Measurements from ENCODE around the gene MGAT5. TPM values are rescaled to one million over a fixed set of nuclear protein-coding genes. Genes with fewer than 3 reads are reported as not detected.

Gene MGAT5
- total RNA-seq, 6 experiments from 2014 or later: 4.5 to 16.0 (median 10.0) TPM

DNA sequence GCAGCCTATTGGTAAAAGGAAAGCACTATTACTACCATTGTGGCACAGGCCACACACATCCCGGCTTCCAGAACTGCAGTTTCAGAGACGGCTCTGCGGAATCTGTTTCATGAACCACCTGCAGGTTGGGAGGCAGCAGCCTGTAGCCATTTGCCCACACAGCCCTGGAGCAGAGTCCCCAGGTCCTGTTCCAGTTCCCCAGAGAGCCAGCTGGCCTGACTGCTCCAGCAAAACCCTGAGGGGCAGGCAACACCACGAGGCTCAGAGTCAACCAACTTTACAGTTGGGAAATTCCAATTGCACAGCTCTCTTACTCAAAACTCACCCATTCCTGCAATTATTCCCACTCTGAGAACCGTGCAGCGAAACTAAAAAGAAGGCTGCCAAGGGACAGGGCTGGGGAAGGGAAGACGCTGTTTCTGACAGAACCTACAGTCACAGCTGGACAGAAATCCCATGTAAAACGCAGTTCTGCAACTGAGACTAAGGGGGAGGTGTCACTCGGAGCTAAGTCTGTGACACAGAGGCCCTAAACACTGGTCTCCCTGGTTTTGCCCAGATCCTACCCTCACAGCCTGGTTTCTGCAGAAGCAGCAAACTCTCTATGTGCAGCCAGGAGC is 245.5 kb downstream of the MGAT5 start:
- H3K27ac ChIP-seq: no peak overlapping the region
- no peaks in the 10 kb centered on the region for H3K36me3 ChIP-seq
- DNase-seq (peak in 1 of 3 donors; percentile 9), ATAC-seq (no peak)
- H3K4me3 ChIP-seq: no peak overlapping the region
- H3K27me3 ChIP-seq: no peaks in the 10 kb centered on the region
- WGBS (ENCODE audit: insufficient coverage, low coverage, low lambda C conversion rate, missing lambda C conversion rate): 85% methylated on average over 6 of the region's 9 CpGs
- TF ChIP-seq, protein P1, sequence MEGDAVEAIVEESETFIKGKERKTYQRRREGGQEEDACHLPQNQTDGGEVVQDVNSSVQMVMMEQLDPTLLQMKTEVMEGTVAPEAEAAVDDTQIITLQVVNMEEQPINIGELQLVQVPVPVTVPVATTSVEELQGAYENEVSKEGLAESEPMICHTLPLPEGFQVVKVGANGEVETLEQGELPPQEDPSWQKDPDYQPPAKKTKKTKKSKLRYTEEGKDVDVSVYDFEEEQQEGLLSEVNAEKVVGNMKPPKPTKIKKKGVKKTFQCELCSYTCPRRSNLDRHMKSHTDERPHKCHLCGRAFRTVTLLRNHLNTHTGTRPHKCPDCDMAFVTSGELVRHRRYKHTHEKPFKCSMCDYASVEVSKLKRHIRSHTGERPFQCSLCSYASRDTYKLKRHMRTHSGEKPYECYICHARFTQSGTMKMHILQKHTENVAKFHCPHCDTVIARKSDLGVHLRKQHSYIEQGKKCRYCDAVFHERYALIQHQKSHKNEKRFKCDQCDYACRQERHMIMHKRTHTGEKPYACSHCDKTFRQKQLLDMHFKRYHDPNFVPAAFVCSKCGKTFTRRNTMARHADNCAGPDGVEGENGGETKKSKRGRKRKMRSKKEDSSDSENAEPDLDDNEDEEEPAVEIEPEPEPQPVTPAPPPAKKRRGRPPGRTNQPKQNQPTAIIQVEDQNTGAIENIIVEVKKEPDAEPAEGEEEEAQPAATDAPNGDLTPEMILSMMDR (IDR thresholded peaks at IDR 0.05): no peak
- TF ChIP-seq POLR2A (IDR thresholded peaks at IDR 0.05): no peak
- intact Hi-C loops (cut with DNase I): no loop called here
- no peaks in the 10 kb centered on the region for H3K9me3 ChIP-seq
- H3K4me1 ChIP-seq: no peaks in the 10 kb centered on the region

DNA sequence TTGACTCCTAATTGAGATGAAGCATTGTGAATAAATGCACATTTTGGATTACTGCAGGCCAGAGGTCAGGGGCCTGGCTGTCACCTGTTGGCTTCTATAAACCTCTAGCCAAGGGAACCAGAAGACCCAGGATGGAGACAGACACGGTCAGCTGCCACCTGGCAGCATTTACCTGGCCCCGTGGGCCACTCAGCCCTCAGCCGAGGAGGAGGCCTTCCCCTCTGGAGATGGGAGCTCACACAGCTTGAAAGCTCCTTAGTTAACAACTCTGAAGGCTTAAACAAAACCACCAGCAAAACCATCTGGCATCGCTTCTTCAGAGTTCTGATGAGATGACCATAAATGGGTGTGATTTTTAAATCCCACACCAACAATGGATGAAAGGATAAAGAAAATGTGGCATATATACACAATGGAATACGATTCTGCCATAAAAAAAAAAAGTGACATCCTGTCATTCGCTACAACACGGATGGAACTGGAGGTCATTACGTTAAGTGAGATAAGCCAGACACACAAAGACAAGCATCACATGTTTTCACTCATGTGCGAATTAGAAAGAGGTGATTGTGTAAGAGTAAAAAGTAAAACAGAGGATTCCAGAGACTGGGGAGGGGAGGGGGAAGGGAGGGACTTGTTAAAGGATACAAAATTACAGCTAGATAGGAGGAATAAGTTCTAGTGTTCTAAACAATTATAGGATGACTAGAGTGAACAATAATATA is 246.5 kb downstream of the MGAT5 start:
- Histone ChIP-seq H3K4me3 (no peak overlapping the region), H3K4me1 (no peaks in the 10 kb centered on the region), H3K27ac (no peak overlapping the region), H3K27me3 (no peaks in the 10 kb centered on the region), H3K9me3 (no peaks in the 10 kb centered on the region), H3K36me3 (no peaks in the 10 kb centered on the region)
- 55% methylated on average over 7 of the region's 9 CpGs for WGBS (ENCODE audit: insufficient coverage, low coverage, low lambda C conversion rate, missing lambda C conversion rate)
- TF ChIP-seq, protein P1 (IDR thresholded peaks at IDR 0.05): no peak
- TF ChIP-seq POLR2A (IDR thresholded peaks at IDR 0.05): no peak
- no peak for ATAC-seq
- DNase-seq: no peak
- intact Hi-C loops (cut with DNase I): no loop called here

DNA sequence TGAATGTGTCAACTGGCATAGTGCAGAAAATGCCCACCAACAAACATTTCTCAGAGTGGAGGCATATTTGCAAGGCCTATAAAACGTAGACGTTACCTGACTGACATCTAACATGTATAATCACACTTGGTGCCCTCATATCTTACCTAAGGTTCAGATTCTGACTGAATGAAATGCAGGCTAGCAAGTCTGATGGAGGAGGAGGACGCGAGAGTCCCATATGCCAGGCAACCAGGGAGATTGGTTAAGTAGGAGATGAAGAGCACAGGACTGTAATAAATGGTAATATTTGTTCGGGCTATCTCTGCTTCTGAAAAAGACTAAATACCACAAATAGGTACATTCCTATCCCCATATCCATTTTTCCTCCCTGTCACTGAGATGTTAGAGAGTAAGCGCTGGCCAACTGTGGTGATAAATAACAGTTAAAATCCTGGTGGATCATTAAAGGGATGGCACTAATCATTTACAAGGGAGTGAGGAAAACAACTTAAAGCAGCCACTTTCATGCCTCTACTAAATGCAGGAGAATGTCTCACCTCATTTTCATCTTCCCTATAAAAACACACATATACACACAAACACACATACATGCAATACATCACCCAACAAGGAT is 247.7 kb downstream of the MGAT5 start:
- ATAC-seq: no peak
- TF ChIP-seq POLR2A (IDR thresholded peaks at IDR 0.05): no peak
- TF ChIP-seq, protein P1 (IDR thresholded peaks at IDR 0.05): no peak
- no peak overlapping the region for H3K27ac ChIP-seq
- DNase-seq: no peak
- intact Hi-C loops (cut with DNase I): no loop called here
- WGBS (ENCODE audit: insufficient coverage, low coverage, low lambda C conversion rate, missing lambda C conversion rate): 59% methylated on average over 6 of the region's 6 CpGs
- H3K36me3 ChIP-seq: no peaks in the 10 kb centered on the region
- H3K9me3 ChIP-seq: no peaks in the 10 kb centered on the region
- no peaks in the 10 kb centered on the region for H3K27me3 ChIP-seq
- no peak overlapping the region for H3K4me3 ChIP-seq
- H3K4me1 ChIP-seq: no peaks in the 10 kb centered on the region

DNA sequence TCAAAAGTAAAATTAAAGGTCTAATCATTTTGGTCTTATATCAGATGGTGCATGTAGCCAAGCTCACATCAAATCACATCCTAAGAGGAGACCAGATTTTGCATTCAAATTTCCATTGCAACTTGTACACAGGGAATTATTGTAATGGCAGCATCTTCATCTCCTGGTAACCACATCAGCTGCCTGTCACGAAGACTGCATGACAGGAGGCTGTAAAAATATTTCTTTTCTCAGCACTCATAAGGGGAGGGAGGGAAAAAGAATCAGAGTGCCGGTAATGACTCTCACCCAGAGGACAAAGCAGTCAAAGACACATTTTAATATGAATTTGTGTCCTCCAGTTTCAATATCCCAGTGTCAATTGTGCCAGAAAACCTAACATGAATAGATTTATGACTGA is 248.2 kb downstream of the MGAT5 start:
- no peak for TF ChIP-seq POLR2A (IDR thresholded peaks at IDR 0.05)
- TF ChIP-seq, protein P1 (IDR thresholded peaks at IDR 0.05): no peak
- ATAC-seq: no peak
- no peaks in the 10 kb centered on the region for H3K4me1 ChIP-seq
- no peak for DNase-seq
- intact Hi-C loops (cut with DNase I): no loop called here
- H3K27me3 ChIP-seq: no peaks in the 10 kb centered on the region
- no peak overlapping the region for H3K27ac ChIP-seq
- no peak overlapping the region for H3K4me3 ChIP-seq
- WGBS (ENCODE audit: insufficient coverage, low coverage, low lambda C conversion rate, missing lambda C conversion rate): 38% methylated on average over 2 of the region's 2 CpGs
- no peaks in the 10 kb centered on the region for H3K9me3 ChIP-seq
- no peaks in the 10 kb centered on the region for H3K36me3 ChIP-seq

Small RNA genes lying within 50 kb of the gene (small RNA-seq; reads per million reads assigned to genes)
- gene RNA5SP104: 0 reads per million in 2 experiments
